KMS-11 (cell line): ENCODE measurements around the gene SPIN3.

Source experiments
- H2AFZ ChIP-seq: fragments of 200-600 bp; sonication (generic); 2 replicates; pipeline ENCODE4 v1.6.1; 2016; ENCODE audit warnings: antibody characterized with exemption, mixed run types, low read depth
- H3K27ac ChIP-seq: fragments of 200-600 bp; sonication (generic); 2 replicates; pipeline ENCODE4 v1.6.1; 2016; ENCODE audit warnings: mild to moderate bottlenecking, mixed run types
- H3K27me3 ChIP-seq: fragments of 200-600 bp; sonication (generic); 2 replicates; pipeline ENCODE4 v1.6.1; 2017; ENCODE audit warnings: mild to moderate bottlenecking, low read depth, mixed run types, moderate library complexity; ENCODE audit not compliant: insufficient read depth
- H3K36me3 ChIP-seq: fragments of 200-600 bp; sonication (generic); 2 replicates; pipeline ENCODE4 v1.6.1; 2017; ENCODE audit warnings: mild to moderate bottlenecking, mixed run types; ENCODE audit not compliant: insufficient read depth
- H3K4me1 ChIP-seq: fragments of 200-600 bp; sonication (generic); 2 replicates; pipeline ENCODE4 v1.6.1; 2016; ENCODE audit warnings: mild to moderate bottlenecking, low read depth, mixed run types; ENCODE audit not compliant: poor library complexity, severe bottlenecking
- H3K4me2 ChIP-seq: fragments of 200-600 bp; sonication (generic); 2 replicates; pipeline ENCODE4 v1.7.0; 2016; ENCODE audit warnings: mild to moderate bottlenecking, mixed run types
- H3K4me3 ChIP-seq: fragments of 200-600 bp; sonication (generic); IDR thresholded peaks from 2 replicates; pipeline ENCODE4 v1.6.1; 2017; ENCODE audit warnings: low read depth, low read length, mixed read lengths; ENCODE audit not compliant: insufficient read depth
- H3K79me2 ChIP-seq: fragments of 200-600 bp; sonication (generic); 2 replicates; pipeline ENCODE4 v1.6.1; 2016; ENCODE audit warnings: low read depth, mixed run types; ENCODE audit not compliant: insufficient read depth
- H3K9ac ChIP-seq: fragments of 200-600 bp; sonication (generic); 2 replicates; pipeline ENCODE4 v1.6.1; 2016; ENCODE audit warnings: mild to moderate bottlenecking, mixed run types
- H4K20me1 ChIP-seq: fragments of 200-600 bp; sonication (generic); 2 replicates; pipeline ENCODE4 v1.6.1; 2016; ENCODE audit warnings: mild to moderate bottlenecking, mixed run types; ENCODE audit not compliant: insufficient read depth
- TF ChIP-seq, protein P1 (sequence below): fragments of 200-600 bp; sonication (generic); conservative IDR thresholded peaks from 2 replicates; pipeline ENCODE4 v1.6.1; 2017; ENCODE audit warnings: low read depth, mild to moderate bottlenecking, antibody characterized with exemption, low read length, moderate library complexity, mixed read lengths

SPIN3 gene

DNA sequence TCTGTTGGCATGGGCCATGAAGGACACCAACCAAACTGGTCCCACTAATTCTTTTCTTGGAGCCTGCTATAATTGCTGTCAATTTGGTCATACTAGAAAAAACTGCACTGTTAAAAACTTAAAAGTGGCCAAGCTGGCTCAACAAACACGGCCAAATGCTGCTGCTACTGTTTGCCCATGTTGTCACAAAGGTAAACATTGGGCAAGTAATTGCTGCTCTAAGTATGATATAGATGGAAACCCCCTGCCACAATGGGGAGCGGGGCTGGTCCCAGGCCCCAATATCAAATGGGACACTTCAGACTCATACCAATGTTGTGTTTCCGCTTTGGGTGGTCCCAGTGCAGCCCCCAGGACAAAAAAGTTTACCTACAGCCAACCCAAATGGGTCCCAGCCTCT is 52.1 kb downstream of the SPIN3 start:
- H2AFZ ChIP-seq = no peak overlapping the region
- TF ChIP-seq, protein P1, sequence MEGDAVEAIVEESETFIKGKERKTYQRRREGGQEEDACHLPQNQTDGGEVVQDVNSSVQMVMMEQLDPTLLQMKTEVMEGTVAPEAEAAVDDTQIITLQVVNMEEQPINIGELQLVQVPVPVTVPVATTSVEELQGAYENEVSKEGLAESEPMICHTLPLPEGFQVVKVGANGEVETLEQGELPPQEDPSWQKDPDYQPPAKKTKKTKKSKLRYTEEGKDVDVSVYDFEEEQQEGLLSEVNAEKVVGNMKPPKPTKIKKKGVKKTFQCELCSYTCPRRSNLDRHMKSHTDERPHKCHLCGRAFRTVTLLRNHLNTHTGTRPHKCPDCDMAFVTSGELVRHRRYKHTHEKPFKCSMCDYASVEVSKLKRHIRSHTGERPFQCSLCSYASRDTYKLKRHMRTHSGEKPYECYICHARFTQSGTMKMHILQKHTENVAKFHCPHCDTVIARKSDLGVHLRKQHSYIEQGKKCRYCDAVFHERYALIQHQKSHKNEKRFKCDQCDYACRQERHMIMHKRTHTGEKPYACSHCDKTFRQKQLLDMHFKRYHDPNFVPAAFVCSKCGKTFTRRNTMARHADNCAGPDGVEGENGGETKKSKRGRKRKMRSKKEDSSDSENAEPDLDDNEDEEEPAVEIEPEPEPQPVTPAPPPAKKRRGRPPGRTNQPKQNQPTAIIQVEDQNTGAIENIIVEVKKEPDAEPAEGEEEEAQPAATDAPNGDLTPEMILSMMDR = no peak

More for the DNA sequence above, 52.1 kb downstream of the SPIN3 start:
- no peaks in the 10 kb centered on the region for H4K20me1 ChIP-seq
- no peaks in the 10 kb centered on the region for H3K36me3 ChIP-seq
- no peaks in the 10 kb centered on the region for H3K27me3 ChIP-seq
- H3K79me2 ChIP-seq = no peaks in the 10 kb centered on the region
- H3K4me1 ChIP-seq = no peaks in the 10 kb centered on the region
- H3K4me3 ChIP-seq = no peak overlapping the region
- H3K27ac ChIP-seq = no peak overlapping the region
- no peak overlapping the region for H3K4me2 ChIP-seq
- H3K9ac ChIP-seq = no peak overlapping the region
